GM21717 (cell line): ENCODE results near the gene CASK.

ENCODE experiments used
- ATAC-seq: cut with Tn5 transposase; IDR thresholded peaks from one replicate; pipeline ENCODE4 v1.9.1; 2021; ENCODE audit warnings: mild to moderate bottlenecking, moderate library complexity; ENCODE audit not compliant: unreplicated experiment

The CASK gene

GRCh38 chrX:41923211-41923977 lies at the start of gene CASK:
CASK (minus strand) TSS chrX:41923554; CDS start chrX:41922988, 566 bp downstream.
- peak; percentile 78 for ATAC-seq

GRCh38 chrX:41971346-41971745 lies 48.0 kb upstream of the CASK start:
- ATAC-seq: no peak

- ATAC-seq: no peak
Observed at GRCh38 chrX:41970419-41970818, 47.1 kb upstream of the CASK start.

GRCh38 chrX:41963348-41963747 lies 40.0 kb upstream of the CASK start:
- ATAC-seq: no peak

GRCh38 chrX:41960142-41960541 lies 36.8 kb upstream of the CASK start:
- ATAC-seq: no peak

- no peak for ATAC-seq
Observed at GRCh38 chrX:41958861-41959260, 35.5 kb upstream of the CASK start.

- no peak for ATAC-seq
Observed at GRCh38 chrX:41956027-41956426, 32.7 kb upstream of the CASK start.

GRCh38 chrX:41952102-41952501 lies 28.7 kb upstream of the CASK start:
- no peak for ATAC-seq

- no peak for ATAC-seq
Observed at GRCh38 chrX:41946989-41947612, 23.7 kb upstream of the CASK start.

GRCh38 chrX:41946235-41946634 lies 22.9 kb upstream of the CASK start:
- ATAC-seq: no peak

- no peak for ATAC-seq
Observed at GRCh38 chrX:41935832-41936231, 12.5 kb upstream of the CASK start.

- no peak for ATAC-seq
Observed at GRCh38 chrX:41933546-41933945, 10.2 kb upstream of the CASK start.

GRCh38 chrX:41932885-41933284 lies 9.5 kb upstream of the CASK start:
- no peak for ATAC-seq

GRCh38 chrX:41931591-41931990 lies 8.2 kb upstream of the CASK start:
- ATAC-seq: no peak

- ATAC-seq: no peak
Observed at GRCh38 chrX:41923978-41924683, 777 bp upstream of the CASK start.

- peak; percentile 19 for ATAC-seq
Observed at GRCh38 chrX:41922431-41923151, 763 bp downstream of the CASK start.

GRCh38 chrX:41921492-41922430 lies 1.6 kb downstream of the CASK start:
- no peak for ATAC-seq

GRCh38 chrX:41919870-41920269 lies 3.5 kb downstream of the CASK start:
- no peak for ATAC-seq

GRCh38 chrX:41917517-41917916 lies 5.8 kb downstream of the CASK start:
- ATAC-seq: no peak

- ATAC-seq: no peak
Observed at GRCh38 chrX:41913476-41913875, 9.9 kb downstream of the CASK start.
